Neural cell (in vitro differentiated cells): ENCODE results near the gene ZBTB44. TPM values are rescaled to one million over a fixed set of nuclear protein-coding genes. Genes with fewer than 3 reads are reported as not detected.

Experiments
- H2AFZ ChIP-seq: fragments of 200-600, 300-800 bp; sonication (generic), shearing (Covaris generic); 2 replicates; pipeline ENCODE4 v1.6.0; 2014; ENCODE audit warnings: low read depth, mild to moderate bottlenecking, antibody characterized with exemption, low read length, moderate library complexity
- H3F3A ChIP-seq: fragments of 200-600 bp; shearing (Covaris generic); 2 replicates; pipeline ENCODE4 v1.6.1; 2016; ENCODE audit warnings: mild to moderate bottlenecking, moderate library complexity, mixed read lengths, antibody characterized with exemption, low read length; ENCODE audit not compliant: insufficient read depth, poor library complexity, severe bottlenecking
- H3K27ac ChIP-seq: fragments of 200-600, 300-800 bp; sonication (generic), shearing (Covaris generic); 2 replicates; pipeline ENCODE4 v1.5.1; 2014; ENCODE audit warnings: mild to moderate bottlenecking, low read length, moderate library complexity
- H3K27me3 ChIP-seq: fragments of 300-800, 200-600 bp; sonication (generic), shearing (Covaris generic); 2 replicates; pipeline ENCODE4 v1.6.0; 2014; ENCODE audit warnings: mild to moderate bottlenecking, low read depth, low read length, moderate library complexity; ENCODE audit not compliant: insufficient read depth
- H3K36me3 ChIP-seq: fragments of 300-800, 200-600 bp; sonication (generic), shearing (Covaris generic); 2 replicates; pipeline ENCODE4 v1.5.1; 2014; ENCODE audit warnings: mild to moderate bottlenecking, antibody characterized with exemption, low read length, moderate library complexity; ENCODE audit not compliant: insufficient read depth
- H3K4me2 ChIP-seq: fragments of 300-800, 200-600 bp; sonication (generic), shearing (Covaris generic); 2 replicates; pipeline ENCODE4 v1.6.0; 2014; ENCODE audit warnings: mild to moderate bottlenecking, low read length
- H3K4me3 ChIP-seq: fragments of 300-800, 200-600 bp; sonication (generic), shearing (Covaris generic); 2 replicates; pipeline ENCODE4 v1.5.1; 2014; ENCODE audit warnings: mild to moderate bottlenecking, low read length, moderate library complexity
- H3K79me2 ChIP-seq: fragments of 200-600 bp; shearing (Covaris generic); replicated peaks from 2 replicates; pipeline ENCODE4 v1.6.0; 2014; ENCODE audit warnings: mild to moderate bottlenecking, low read length, moderate library complexity; ENCODE audit not compliant: insufficient read depth
- H3K9ac ChIP-seq: fragments of 300-800, 200-600 bp; sonication (generic), shearing (Covaris generic); 2 replicates; pipeline ENCODE4 v1.6.1; 2016; ENCODE audit warnings: mild to moderate bottlenecking, low read length, mixed read lengths
- H3K9me2 ChIP-seq: fragments of 200-600 bp; shearing (Covaris generic); 2 replicates; pipeline ENCODE4 v1.6.1; 2016; ENCODE audit warnings: mild to moderate bottlenecking, low read length, mixed read lengths; ENCODE audit not compliant: insufficient read depth
- H3K9me3 ChIP-seq: fragments of 200-600, 300-800 bp; sonication (generic), shearing (Covaris generic); 2 replicates; pipeline ENCODE4 v1.6.1; 2016; ENCODE audit warnings: mild to moderate bottlenecking, mixed run types, low read length, moderate library complexity, mixed read lengths
- H4K20me1 ChIP-seq: fragments of 200-600 bp; shearing (Covaris generic); 2 replicates; pipeline ENCODE4 v1.6.1; 2016; ENCODE audit warnings: mild to moderate bottlenecking, mixed run types; ENCODE audit not compliant: insufficient read depth
- CTCF ChIP-seq: fragments of 450-650 bp; IDR thresholded peaks from 2 replicates; pipeline ENCODE4 v1.5.1; 2014; ENCODE audit warnings: antibody characterized with exemption, mild to moderate bottlenecking, moderate library complexity; ENCODE audit not compliant: poor library complexity, severe bottlenecking
- EP300 ChIP-seq: fragments of 450-650 bp; conservative IDR thresholded peaks from 2 replicates; pipeline ENCODE4 v1.6.1; 2014; ENCODE audit warnings: antibody characterized with exemption, mild to moderate bottlenecking, moderate library complexity; ENCODE audit not compliant: poor library complexity, severe bottlenecking
- EZH2 ChIP-seq: fragments of 200-600, 300-800 bp; shearing (Covaris generic), sonication (generic); IDR thresholded peaks from 2 replicates; pipeline ENCODE4 v1.6.1; 2014; ENCODE audit warnings: antibody characterized with exemption, low read length, borderline replicate concordance, mild to moderate bottlenecking; ENCODE audit not compliant: insufficient read depth, poor library complexity, severe bottlenecking
- MXI1 ChIP-seq: fragments of 450-650 bp; conservative IDR thresholded peaks from 2 replicates; pipeline ENCODE4 v1.6.1; 2014; ENCODE audit warnings: antibody characterized with exemption, mild to moderate bottlenecking; ENCODE audit not compliant: poor library complexity, severe bottlenecking
- POLR2AphosphoS5 ChIP-seq: IDR thresholded peaks from 2 replicates; pipeline ENCODE4 v1.6.1; 2012
- RAD21 ChIP-seq: fragments of 450-650 bp; conservative IDR thresholded peaks from 2 replicates; pipeline ENCODE4 v1.6.1; 2014; ENCODE audit warnings: antibody characterized with exemption, mild to moderate bottlenecking, moderate library complexity
- REST ChIP-seq: IDR thresholded peaks from 2 replicates; pipeline ENCODE4 v1.6.1; 2012; ENCODE audit warnings: borderline replicate concordance
- SMC3 ChIP-seq: fragments of 450-650 bp; conservative IDR thresholded peaks from 2 replicates; pipeline ENCODE4 v1.6.1; 2014; ENCODE audit warnings: antibody characterized with exemption, mild to moderate bottlenecking, moderate library complexity; ENCODE audit not compliant: poor library complexity
- TAF1 ChIP-seq: IDR thresholded peaks from 2 replicates; pipeline ENCODE4 v1.6.1; 2012; ENCODE audit warnings: low read depth
- polyA plus RNA-seq: library from polyadenylated mRNA; depleted of rRNA; stranded (reverse); fragments of >200 nt; gene quantifications from 2 replicates; pipeline ENCODE4 v1.2.3, GENCODE V29; 2014

The ZBTB44 gene
- polyA plus RNA-seq, 1 donor from 2014 or later, result 23.3 TPM

GRCh38 chr11:130212431-130212961, 102.2 kb downstream of the ZBTB44 start:
- H3K9me3 ChIP-seq, result no peaks in the 10 kb centered on the region
- no peaks in the 10 kb centered on the region for H3K79me2 ChIP-seq
- H2AFZ ChIP-seq, result no peak overlapping the region
- H3K9ac ChIP-seq, result no peak overlapping the region
- H3F3A ChIP-seq, result no peaks in the 10 kb centered on the region
- H3K4me3 ChIP-seq, result no peak overlapping the region
- H3K9me2 ChIP-seq, result no peaks in the 10 kb centered on the region
- no peak for TF ChIP-seq CTCF
- TF ChIP-seq POLR2AphosphoS5, result no peak
- TF ChIP-seq REST, result no peak
- no peak for TF ChIP-seq EP300
- TF ChIP-seq RAD21, result no peak
- no peak for TF ChIP-seq EZH2
- no peak for TF ChIP-seq MXI1
- TF ChIP-seq TAF1, result no peak
- no peak for TF ChIP-seq SMC3
- no peak overlapping the region for H3K4me2 ChIP-seq
- no peaks in the 10 kb centered on the region for H3K27me3 ChIP-seq
- H3K36me3 ChIP-seq, result no peaks in the 10 kb centered on the region
- H3K27ac ChIP-seq, result no peak overlapping the region
- no peaks in the 10 kb centered on the region for H4K20me1 ChIP-seq

GRCh38 chr11:130211781-130212401, 102.8 kb downstream of the ZBTB44 start:
- Histone ChIP-seq H3K27ac (no peak overlapping the region), H3K36me3 (no peaks in the 10 kb centered on the region), H4K20me1 (no peaks in the 10 kb centered on the region), H3K27me3 (no peaks in the 10 kb centered on the region), H3K4me2 (no peak overlapping the region), H2AFZ (no peak overlapping the region), H3K9me2 (no peaks in the 10 kb centered on the region), H3K9me3 (no peaks in the 10 kb centered on the region), H3F3A (no peaks in the 10 kb centered on the region), H3K4me3 (no peak overlapping the region), H3K9ac (no peak overlapping the region), H3K79me2 (no peaks in the 10 kb centered on the region)
- TF ChIP-seq MXI1, result no peak
- TF ChIP-seq EP300, result no peak
- TF ChIP-seq SMC3, result no peak
- TF ChIP-seq CTCF, result no peak
- no peak for TF ChIP-seq POLR2AphosphoS5
- no peak for TF ChIP-seq EZH2
- no peak for TF ChIP-seq REST
- no peak for TF ChIP-seq TAF1
- TF ChIP-seq RAD21, result no peak
